ENCODE data around the gene PPL.

GRCh38 chr16:4879049-4879448 lies 57.9 kb downstream of the PPL start:
- TF ChIP-seq, protein P1, sequence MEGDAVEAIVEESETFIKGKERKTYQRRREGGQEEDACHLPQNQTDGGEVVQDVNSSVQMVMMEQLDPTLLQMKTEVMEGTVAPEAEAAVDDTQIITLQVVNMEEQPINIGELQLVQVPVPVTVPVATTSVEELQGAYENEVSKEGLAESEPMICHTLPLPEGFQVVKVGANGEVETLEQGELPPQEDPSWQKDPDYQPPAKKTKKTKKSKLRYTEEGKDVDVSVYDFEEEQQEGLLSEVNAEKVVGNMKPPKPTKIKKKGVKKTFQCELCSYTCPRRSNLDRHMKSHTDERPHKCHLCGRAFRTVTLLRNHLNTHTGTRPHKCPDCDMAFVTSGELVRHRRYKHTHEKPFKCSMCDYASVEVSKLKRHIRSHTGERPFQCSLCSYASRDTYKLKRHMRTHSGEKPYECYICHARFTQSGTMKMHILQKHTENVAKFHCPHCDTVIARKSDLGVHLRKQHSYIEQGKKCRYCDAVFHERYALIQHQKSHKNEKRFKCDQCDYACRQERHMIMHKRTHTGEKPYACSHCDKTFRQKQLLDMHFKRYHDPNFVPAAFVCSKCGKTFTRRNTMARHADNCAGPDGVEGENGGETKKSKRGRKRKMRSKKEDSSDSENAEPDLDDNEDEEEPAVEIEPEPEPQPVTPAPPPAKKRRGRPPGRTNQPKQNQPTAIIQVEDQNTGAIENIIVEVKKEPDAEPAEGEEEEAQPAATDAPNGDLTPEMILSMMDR (IDR thresholded peaks at IDR 0.05): no peak
- TF ChIP-seq POLR2AphosphoS5 (IDR thresholded peaks at IDR 0.05) (no peak), POLR2A (IDR thresholded peaks at IDR 0.05) (no peak), EP300 (IDR thresholded peaks at IDR 0.05) (no peak)

Data from suprapubic skin (tissue), 4 donors.